Activated CD4-positive, alpha-beta T cell treated with anti-CD3 and anti-CD28 coated beads, Interleukin-2, amount 50 U/mL, for 16 hours (primary cell): Measurements from ENCODE around the gene PRKCZ.
A peak's percentile ranks its signal among the peaks of the same experiment; 100 is the strongest.

Experiments used
- DNase-seq: peaks from one replicate; pipeline ENCODE4 v3.0.0-alpha.2; 2020

PRKCZ gene

DNA sequence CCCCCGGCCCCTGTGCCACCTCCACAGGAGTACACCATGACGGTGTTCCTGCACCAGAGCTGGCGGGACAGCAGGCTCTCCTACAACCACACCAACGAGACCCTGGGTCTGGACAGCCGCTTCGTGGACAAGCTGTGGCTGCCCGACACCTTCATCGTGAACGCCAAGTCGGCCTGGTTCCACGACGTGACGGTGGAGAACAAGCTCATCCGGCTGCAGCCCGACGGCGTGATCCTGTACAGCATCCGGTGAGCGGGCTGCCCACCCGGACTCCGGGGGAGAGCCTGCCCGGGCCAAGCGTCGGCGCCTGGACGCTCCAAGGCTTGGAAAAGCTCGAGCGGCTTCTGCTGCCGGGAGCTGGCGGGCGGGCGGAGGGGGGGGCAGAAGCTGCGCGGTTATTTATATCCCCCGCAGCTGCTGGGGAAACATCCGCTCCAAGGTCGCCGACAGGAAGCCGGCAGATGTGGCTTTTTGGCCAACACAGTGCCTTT is 24.7 kb upstream of the PRKCZ start:
- no peak for DNase-seq

DNA sequence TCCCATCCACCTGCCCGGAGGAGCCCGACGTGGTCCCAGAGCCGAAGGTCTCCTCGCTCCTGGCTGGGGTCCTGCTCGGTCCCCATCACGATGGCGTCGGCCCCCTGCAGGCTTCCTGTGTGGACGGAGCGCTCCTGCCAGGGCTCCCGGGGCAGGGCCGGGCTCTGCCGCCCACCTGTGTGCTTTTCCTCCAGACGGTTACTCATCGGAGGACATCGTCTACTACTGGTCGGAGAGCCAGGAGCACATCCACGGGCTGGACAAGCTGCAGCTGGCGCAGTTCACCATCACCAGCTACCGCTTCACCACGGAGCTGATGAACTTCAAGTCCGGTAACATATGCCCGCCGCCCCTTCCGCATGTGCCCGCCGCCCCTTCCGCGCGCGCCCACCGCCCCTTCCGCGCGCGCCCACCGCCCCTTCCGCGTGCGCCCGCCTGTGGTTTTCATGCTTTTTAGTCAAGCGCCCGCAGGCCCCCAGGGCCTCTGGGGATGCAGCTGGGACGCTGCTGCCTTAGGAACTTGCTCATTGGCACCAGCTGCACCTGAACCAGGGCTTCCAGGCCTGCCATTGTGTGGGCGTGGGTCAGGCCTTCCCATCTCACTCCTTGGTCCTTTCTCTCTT is 22.1 kb upstream of the PRKCZ start:
- no peak for DNase-seq

- DNase-seq, result no peak
These were observed 21.2 kb upstream of the PRKCZ start for GRCh38 chr1:2028870-2029560.

GRCh38 chr1:2029561-2029960 is 20.6 kb upstream of the PRKCZ start:
- no peak for DNase-seq

DNA sequence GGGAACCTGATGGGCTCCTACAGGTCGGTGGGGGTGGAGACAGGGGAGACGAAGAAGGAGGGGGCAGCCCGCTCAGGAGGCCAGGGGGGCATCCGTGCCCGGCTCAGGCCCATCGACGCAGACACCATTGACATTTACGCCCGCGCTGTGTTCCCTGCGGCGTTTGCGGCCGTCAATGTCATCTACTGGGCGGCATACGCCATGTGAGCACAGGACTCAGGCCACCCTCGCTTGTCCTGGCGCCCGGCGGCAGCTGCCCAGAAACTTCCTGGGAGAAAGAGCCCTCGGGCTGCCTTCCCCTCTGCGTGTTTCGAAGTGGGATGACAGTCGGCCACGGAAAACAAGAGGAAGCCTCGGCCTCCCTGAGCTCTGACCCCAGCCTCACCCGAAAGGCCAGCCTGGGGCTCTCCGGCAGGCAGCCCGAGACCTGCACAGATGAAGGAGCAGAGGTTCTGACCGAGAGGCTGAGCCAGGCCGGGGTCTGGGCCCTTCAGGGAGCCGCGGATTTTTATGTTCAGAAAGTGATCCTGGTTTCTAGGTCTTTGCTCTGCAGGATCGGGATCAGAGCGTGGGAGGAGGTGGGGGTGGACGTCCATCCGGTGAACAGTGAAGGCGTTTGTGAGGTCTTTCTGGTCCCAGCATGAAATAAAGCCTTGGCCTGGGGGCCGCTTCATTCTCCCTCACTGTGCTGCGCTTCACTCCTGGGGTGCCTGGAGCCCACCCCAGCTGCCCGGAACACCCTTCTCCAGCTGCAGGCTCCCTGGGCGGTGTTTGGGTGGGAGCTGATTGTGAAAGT is 19.9 kb upstream of the PRKCZ start:
- no peak for DNase-seq

GRCh38 chr1:2031546-2032540 is 18.4 kb upstream of the PRKCZ start:
- no peak for DNase-seq

DNA sequence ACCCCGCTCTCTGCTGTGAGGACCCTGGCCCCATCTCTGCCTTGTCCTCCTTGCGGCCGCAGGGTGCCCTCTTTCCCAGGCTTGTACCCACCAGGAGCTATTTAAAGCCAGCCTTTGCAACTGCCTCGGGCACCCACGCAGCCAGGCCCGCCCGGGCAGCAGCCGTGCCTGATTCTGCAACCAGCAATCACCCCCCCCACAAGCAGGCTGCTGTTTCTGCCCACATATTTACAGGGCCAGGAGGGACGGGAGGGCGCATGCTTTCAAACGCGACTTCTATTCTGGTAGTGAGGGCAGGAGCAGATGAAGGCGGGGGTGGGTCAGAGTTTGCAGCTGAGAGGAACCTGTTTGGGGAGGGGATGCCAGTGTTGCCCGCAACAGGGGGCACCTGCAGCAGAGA is 17.5 kb upstream of the PRKCZ start:
- DNase-seq, result no peak

- DNase-seq, result no peak
These were observed 17.0 kb upstream of the PRKCZ start for GRCh38 chr1:2033165-2033564.

GRCh38 chr1:2036287-2036686 is 13.9 kb upstream of the PRKCZ start:
- DNase-seq, result no peak

GRCh38 chr1:2037314-2037979 is 12.8 kb upstream of the PRKCZ start:
- DNase-seq, result no peak

GRCh38 chr1:2038229-2038628 is 12.0 kb upstream of the PRKCZ start:
- DNase-seq, result no peak

- DNase-seq, result no peak
These were observed 11.0 kb upstream of the PRKCZ start for GRCh38 chr1:2039251-2039650.

- DNase-seq, result no peak
These were observed 8.9 kb upstream of the PRKCZ start for GRCh38 chr1:2041305-2041704.

DNA sequence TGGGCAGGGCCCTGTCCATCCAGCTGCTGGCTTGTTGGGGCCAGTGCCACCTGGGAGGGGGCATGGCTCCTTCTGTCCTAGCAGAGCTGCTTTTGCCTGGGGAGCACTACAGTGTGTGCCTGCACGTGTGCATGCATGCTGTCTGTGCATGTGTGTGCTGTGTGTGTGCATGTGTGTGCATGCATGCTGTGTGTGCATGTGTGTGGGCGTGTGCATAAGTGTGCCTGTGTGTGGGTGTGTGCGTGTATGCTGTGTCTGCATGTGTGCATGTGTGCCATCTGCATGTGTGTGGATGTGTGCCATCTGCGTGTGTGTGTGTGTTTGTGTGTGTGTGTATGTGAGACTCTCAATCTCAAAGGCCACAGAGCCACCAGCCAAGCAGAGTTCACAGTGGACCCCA is 8.3 kb upstream of the PRKCZ start:
- no peak for DNase-seq

DNA sequence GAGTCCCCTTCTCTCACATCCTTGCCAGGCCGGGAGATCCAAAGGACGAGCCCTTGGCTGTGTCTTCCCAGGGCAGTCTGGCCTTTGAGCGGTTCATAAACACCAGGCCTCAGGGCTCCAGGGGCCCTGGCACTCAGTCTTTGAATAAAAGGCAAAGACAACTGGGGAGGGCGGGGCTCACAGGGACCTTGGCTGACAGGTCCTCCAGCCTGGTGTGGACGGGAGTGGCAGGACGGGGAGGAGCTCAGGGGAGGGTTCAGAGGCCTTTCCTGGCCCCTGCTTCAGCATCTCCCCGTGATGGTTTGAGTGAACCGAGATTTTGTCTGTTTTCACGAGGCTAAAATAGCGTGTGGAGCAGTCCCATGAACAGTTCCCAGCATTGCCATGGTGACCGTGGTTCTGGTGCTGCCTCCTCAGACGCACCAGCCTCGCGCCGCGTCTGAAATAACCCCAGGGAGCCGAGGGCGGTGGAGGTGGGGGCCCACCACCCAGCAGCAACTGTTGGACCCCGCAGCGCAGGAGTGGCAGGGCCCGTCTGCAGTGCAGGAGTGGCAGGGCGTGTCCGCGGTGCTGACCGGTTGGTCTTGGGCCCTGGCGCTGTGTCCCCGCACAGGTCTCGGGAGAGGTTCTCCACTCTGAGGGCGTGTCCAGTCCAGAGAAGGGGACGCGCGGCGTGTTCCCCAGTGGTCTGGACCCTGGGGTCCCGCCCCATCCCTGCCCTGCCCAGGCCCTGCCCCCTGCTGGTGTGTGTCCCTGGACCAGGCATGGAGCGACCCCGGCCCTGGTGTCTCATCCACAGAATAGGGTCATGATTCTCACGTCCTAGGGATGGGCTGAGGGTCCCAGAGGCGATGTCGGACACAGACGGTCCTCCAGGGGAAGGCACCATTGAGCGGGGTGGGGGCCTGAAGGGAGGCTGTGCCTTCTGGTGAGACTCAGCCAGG is 7.1 kb upstream of the PRKCZ start:
- DNase-seq, result no peak

GRCh38 chr1:2043886-2044285 is 6.3 kb upstream of the PRKCZ start:
- no peak for DNase-seq

DNA sequence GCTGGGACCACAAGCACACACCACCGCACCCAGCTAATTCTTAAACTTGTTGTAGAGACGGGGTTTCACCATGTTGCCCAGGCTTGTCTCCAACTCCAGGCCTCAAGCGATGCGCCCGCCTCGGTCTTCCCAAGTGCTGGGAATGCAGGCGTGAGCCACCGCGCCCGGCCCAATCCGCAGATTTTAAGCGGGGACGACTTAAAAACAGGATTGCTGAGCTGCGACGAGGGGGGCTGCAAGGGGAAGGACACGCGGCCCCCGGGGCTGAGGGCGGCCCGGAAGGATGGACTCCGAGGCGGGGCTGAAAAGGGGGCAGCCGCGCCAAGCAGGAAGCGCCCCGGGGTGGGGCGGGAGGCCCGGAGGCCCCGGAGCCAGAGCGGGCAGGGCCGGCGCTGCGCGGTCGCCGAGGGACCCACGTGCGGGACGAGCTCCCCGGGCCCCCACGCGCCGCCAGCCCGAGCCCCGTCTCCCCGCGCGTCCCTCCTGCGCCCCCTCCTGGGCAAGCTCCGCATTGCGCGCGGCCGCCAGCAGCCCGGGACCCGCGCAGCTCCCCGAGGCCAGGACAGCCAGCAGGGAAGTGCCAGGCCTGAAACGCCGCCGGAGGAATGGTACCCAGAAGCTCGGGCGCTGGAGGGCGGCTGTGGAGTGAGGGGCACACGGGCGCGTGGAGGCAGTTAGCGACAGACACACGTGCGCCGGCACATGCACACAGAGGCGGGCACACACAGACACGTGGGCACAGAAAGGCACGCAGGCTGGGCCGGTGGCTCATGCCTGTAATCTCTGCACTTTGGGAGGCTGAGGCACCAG is 5.5 kb upstream of the PRKCZ start:
- peak; percentile 66 for DNase-seq

- no peak for DNase-seq
These were observed 4.6 kb upstream of the PRKCZ start for GRCh38 chr1:2045468-2046173.

DNA sequence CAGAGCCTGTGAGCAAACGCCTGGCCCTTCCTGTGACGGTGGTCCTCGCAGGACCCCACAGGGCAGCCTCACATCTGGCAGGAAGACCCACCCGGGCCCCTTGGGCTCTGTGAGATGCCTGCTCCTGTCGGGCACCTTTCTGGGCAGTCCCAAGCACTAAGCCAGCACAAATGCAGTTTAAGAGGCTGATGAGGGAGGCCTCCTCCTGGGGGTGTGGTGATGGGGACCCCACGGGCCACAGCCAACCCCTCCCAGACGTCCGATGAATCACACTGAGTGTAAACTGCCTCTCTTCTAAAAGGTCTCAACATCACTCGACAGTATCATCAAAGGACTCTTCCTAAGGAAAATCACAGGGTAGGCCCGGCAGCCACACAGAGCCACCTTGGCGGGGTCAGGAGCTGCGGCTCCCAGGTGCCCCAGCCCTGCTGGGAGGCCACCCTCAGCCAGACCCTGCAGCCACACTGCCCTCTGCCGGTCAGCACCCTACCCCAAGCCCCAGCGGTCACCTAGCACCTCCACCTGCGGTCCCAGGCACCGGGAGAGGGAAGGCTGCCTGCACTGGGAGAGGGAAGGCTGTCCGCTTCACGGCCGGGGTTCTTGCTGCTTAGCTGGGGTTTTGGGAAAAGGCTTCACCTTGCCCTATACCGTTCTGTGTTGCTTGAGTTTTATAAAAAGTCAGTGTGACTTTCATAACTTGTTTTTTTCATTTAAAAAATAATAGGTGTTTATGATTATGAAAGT is 3.9 kb upstream of the PRKCZ start:
- DNase-seq, result peak; percentile 50
